ENCODE measurements around the gene SLAMF1.

DNA sequence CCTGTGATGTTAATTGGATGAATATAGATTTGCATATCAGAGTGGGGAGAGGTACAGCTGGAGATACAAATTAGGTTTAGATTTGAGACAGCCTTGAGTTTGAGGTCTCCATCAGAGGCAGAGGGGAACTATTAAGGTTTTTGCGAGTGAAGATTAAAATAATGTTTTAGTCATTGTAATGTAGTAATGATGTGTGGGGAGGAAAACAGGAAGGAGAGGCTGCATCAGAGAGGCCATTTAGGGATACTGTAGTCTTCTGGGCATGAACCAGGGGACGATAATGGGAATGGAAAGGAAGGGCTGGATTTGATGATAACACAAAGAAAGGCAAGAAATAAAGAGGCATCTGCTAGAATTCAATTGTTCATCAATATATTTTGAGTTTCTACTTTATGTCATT is 77.0 kb downstream of the SLAMF1 start:
- TF ChIP-seq EZH2 (IDR thresholded peaks at IDR 0.05; ENCODE audit: low read depth, unreplicated experiment), result no peak
- TF ChIP-seq, protein P1, sequence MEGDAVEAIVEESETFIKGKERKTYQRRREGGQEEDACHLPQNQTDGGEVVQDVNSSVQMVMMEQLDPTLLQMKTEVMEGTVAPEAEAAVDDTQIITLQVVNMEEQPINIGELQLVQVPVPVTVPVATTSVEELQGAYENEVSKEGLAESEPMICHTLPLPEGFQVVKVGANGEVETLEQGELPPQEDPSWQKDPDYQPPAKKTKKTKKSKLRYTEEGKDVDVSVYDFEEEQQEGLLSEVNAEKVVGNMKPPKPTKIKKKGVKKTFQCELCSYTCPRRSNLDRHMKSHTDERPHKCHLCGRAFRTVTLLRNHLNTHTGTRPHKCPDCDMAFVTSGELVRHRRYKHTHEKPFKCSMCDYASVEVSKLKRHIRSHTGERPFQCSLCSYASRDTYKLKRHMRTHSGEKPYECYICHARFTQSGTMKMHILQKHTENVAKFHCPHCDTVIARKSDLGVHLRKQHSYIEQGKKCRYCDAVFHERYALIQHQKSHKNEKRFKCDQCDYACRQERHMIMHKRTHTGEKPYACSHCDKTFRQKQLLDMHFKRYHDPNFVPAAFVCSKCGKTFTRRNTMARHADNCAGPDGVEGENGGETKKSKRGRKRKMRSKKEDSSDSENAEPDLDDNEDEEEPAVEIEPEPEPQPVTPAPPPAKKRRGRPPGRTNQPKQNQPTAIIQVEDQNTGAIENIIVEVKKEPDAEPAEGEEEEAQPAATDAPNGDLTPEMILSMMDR (conservative IDR thresholded peaks at IDR 0.05; ENCODE audit: low read depth in 2 of 2), result no peak
- TF ChIP-seq JUNB (IDR thresholded peaks at IDR 0.05; ENCODE audit: unreplicated experiment), result no peak
- TF ChIP-seq STAT1 (IDR thresholded peaks at IDR 0.05; ENCODE audit: unreplicated experiment), result no peak
- no peak for TF ChIP-seq POLR2AphosphoS5 (IDR thresholded peaks at IDR 0.05; ENCODE audit: low read depth)
- TF ChIP-seq, protein P2, sequence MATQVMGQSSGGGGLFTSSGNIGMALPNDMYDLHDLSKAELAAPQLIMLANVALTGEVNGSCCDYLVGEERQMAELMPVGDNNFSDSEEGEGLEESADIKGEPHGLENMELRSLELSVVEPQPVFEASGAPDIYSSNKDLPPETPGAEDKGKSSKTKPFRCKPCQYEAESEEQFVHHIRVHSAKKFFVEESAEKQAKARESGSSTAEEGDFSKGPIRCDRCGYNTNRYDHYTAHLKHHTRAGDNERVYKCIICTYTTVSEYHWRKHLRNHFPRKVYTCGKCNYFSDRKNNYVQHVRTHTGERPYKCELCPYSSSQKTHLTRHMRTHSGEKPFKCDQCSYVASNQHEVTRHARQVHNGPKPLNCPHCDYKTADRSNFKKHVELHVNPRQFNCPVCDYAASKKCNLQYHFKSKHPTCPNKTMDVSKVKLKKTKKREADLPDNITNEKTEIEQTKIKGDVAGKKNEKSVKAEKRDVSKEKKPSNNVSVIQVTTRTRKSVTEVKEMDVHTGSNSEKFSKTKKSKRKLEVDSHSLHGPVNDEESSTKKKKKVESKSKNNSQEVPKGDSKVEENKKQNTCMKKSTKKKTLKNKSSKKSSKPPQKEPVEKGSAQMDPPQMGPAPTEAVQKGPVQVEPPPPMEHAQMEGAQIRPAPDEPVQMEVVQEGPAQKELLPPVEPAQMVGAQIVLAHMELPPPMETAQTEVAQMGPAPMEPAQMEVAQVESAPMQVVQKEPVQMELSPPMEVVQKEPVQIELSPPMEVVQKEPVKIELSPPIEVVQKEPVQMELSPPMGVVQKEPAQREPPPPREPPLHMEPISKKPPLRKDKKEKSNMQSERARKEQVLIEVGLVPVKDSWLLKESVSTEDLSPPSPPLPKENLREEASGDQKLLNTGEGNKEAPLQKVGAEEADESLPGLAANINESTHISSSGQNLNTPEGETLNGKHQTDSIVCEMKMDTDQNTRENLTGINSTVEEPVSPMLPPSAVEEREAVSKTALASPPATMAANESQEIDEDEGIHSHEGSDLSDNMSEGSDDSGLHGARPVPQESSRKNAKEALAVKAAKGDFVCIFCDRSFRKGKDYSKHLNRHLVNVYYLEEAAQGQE (IDR thresholded peaks at IDR 0.05; ENCODE audit: unreplicated experiment), result no peak

All from GM23338 (cell line).